Brain microvascular endothelial cell (primary cell): ENCODE data around the gene CCDC102A.

ENCODE experiments used
- DNase-seq: peaks from one replicate; pipeline ENCODE4 v3.0.0-alpha.2; 2020
- H3K27ac ChIP-seq: fragments of 250-450 bp; sonication (Bioruptor Pico); 2 replicates; pipeline ENCODE4 v1.5.1; 2020; ENCODE audit warnings: mild to moderate bottlenecking, moderate library complexity
- H3K27me3 ChIP-seq: fragments of 250-450 bp; sonication (Bioruptor Pico); replicated peaks from 2 replicates; pipeline ENCODE4 v1.5.1; 2020; ENCODE audit warnings: mild to moderate bottlenecking
- H3K36me3 ChIP-seq: fragments of 250-450 bp; sonication (Bioruptor Pico); replicated peaks from 2 replicates; pipeline ENCODE4 v1.5.1; 2020; ENCODE audit warnings: mild to moderate bottlenecking
- H3K4me3 ChIP-seq: 2 replicates; pipeline ENCODE4 v1.5.1; 2011; ENCODE audit warnings: low read depth, mild to moderate bottlenecking, control low read depth, low read length, moderate library complexity
- CTCF ChIP-seq: IDR thresholded peaks from 2 replicates; pipeline ENCODE4 v1.5.1; 2011; ENCODE audit warnings: low read depth, mild to moderate bottlenecking, moderate library complexity, low read length, control low read depth, inconsistent platforms; ENCODE audit errors: missing control alignments
- in situ Hi-C: cut with HindIII; loops from 2 replicates; pipeline ENCODE4 v1.10.0; 2017; ENCODE audit warnings: low sequenced_read_pairs, low pct_ligation_motif_present

CCDC102A gene

GRCh38 chr16:57513371-57514102, 22.8 kb downstream of the CCDC102A start:
- peaks cover 3% of the 10 kb centered on the region for H3K36me3 ChIP-seq
- TF ChIP-seq CTCF: no peak
- no peak for DNase-seq
- no peak overlapping the region for H3K4me3 ChIP-seq
- no peaks in the 10 kb centered on the region for H3K27me3 ChIP-seq
- in situ Hi-C loops: no loop called here
- no peak overlapping the region for H3K27ac ChIP-seq

GRCh38 chr16:57512296-57513001, 23.9 kb downstream of the CCDC102A start:
- no peaks in the 10 kb centered on the region for H3K36me3 ChIP-seq
- no peaks in the 10 kb centered on the region for H3K27me3 ChIP-seq
- in situ Hi-C loops: no loop called here
- DNase-seq: no peak
- H3K27ac ChIP-seq: no peak overlapping the region
- H3K4me3 ChIP-seq: no peak overlapping the region
- no peak for TF ChIP-seq CTCF

GRCh38 chr16:57510016-57510871, 26.1 kb downstream of the CCDC102A start:
- in situ Hi-C loops: no loop called here
- DNase-seq: no peak
- Histone ChIP-seq H3K27ac (no peak overlapping the region), H3K36me3 (no peaks in the 10 kb centered on the region), H3K4me3 (no peak overlapping the region), H3K27me3 (no peaks in the 10 kb centered on the region)
- no peak for TF ChIP-seq CTCF

- no peak for TF ChIP-seq CTCF
- in situ Hi-C loops: no loop called here
- DNase-seq: no peak
- Histone ChIP-seq H3K27me3 (no peaks in the 10 kb centered on the region), H3K27ac (no peak overlapping the region), H3K36me3 (no peaks in the 10 kb centered on the region), H3K4me3 (no peak overlapping the region)
Observed at GRCh38 chr16:57509231-57509923, 27.0 kb downstream of the CCDC102A start.

- in situ Hi-C loops: no loop called here
- no peak overlapping the region for H3K27ac ChIP-seq
- H3K27me3 ChIP-seq: no peaks in the 10 kb centered on the region
- H3K36me3 ChIP-seq: no peaks in the 10 kb centered on the region
- no peak for TF ChIP-seq CTCF
- no peak overlapping the region for H3K4me3 ChIP-seq
- no peak for DNase-seq
Observed at GRCh38 chr16:57508035-57508425, 28.3 kb downstream of the CCDC102A start.
